Stimulated activated CD4-positive, alpha-beta T cell treated with anti-CD3 and anti-CD28 coated beads, Interleukin-1b, Interleukin-23, amount 100 ng/mL, for 24 hours (primary cell): Measurements from ENCODE around the gene DOLK.

Source experiments
- DNase-seq, 4 experiments: peaks; one replicate each; pipeline ENCODE4 v3.0.0-alpha.2; 2020; ENCODE audit warnings: low read depth in 4 of 4, low spot score in 1 of 4

The DOLK gene

GRCh38 chr9:128908372-128908771 lies 39.0 kb downstream of the DOLK start:
- no peak for DNase-seq

GRCh38 chr9:128906741-128907140 lies 40.7 kb downstream of the DOLK start:
- no peak for DNase-seq

GRCh38 chr9:128905964-128906363 lies 41.4 kb downstream of the DOLK start:
- DNase-seq = no peak

- no peak for DNase-seq
Measured at GRCh38 chr9:128903871-128904620, 43.4 kb downstream of the DOLK start.

GRCh38 chr9:128903079-128903461 lies 44.3 kb downstream of the DOLK start:
- DNase-seq = no peak

- DNase-seq = peak; percentile 44 to 77 (median 64)
Measured at GRCh38 chr9:128902351-128903078, 44.9 kb downstream of the DOLK start.

GRCh38 chr9:128901822-128902221 lies 45.6 kb downstream of the DOLK start:
- DNase-seq = no peak

- no peak for DNase-seq
Measured at GRCh38 chr9:128901379-128901778, 46.0 kb downstream of the DOLK start.

GRCh38 chr9:128899566-128900322 lies 47.7 kb downstream of the DOLK start:
- no peak for DNase-seq

GRCh38 chr9:128898845-128899565 lies 48.4 kb downstream of the DOLK start:
- no peak for DNase-seq

- DNase-seq = no peak
Measured at GRCh38 chr9:128898382-128898781, 49.0 kb downstream of the DOLK start.

- DNase-seq = no peak
Measured at GRCh38 chr9:128895556-128895955, 51.8 kb downstream of the DOLK start.
